ENCODE measurements around the gene PKN3. TPM values are rescaled to one million over a fixed set of nuclear protein-coding genes. Genes with fewer than 3 reads are reported as not detected.

Gene PKN3
- total and polyA plus RNA-seq, 2 of the 13 experiments (the other 11 are each of a cell fraction or from before 2014, with no cell fraction given) = 10.5 to 13.2 TPM

- TF ChIP-seq MAZ (IDR thresholded peaks at IDR 0.05; ENCODE audit: borderline replicate concordance, low read depth, low read length) (no peak), MAZ (CRISPR knock-in tag; IDR thresholded peaks at IDR 0.05; ENCODE audit: low read depth) (0 out of 2 replicates have a peak, but pooled peaks have one; percentile 18), SAP130 (CRISPR knock-in tag; IDR thresholded peaks at IDR 0.05; ENCODE audit: low read depth) (peak; percentile 39; the same call in 1 of the 2 replicates), SALL1 (CRISPR knock-in tag; IDR thresholded peaks at IDR 0.05) (peak; percentile 9; the same call in 1 of the 2 replicates), ZNF607 (CRISPR knock-in tag; IDR thresholded peaks at IDR 0.05; ENCODE audit: borderline replicate concordance) (0 out of 2 replicates have a peak, but pooled peaks have one; percentile 23), POLR2G (IDR thresholded peaks at IDR 0.05; ENCODE audit: low read depth, low read length) (peak; percentile 44), MYC (CRISPR knock-in tag; IDR thresholded peaks at IDR 0.05; ENCODE audit: borderline replicate concordance) (peak; percentile 40; the same call in 1 of the 2 replicates), TBX2 (CRISPR knock-in tag; IDR thresholded peaks at IDR 0.05; ENCODE audit: borderline replicate concordance) (peak; percentile 23; the same call in 1 of the 2 replicates), SNAI1 (CRISPR knock-in tag; IDR thresholded peaks at IDR 0.05; ENCODE audit: borderline replicate concordance) (no peak), RBFOX2 (IDR thresholded peaks at IDR 0.05; ENCODE audit: low read depth, low read length) (peak; percentile 67; the same call in 1 of the 2 replicates), ASH2L (IDR thresholded peaks at IDR 0.05; ENCODE audit: insufficient read length, low read depth, low read length) (peak; percentile 51)
- TF ChIP-seq, protein P1, sequence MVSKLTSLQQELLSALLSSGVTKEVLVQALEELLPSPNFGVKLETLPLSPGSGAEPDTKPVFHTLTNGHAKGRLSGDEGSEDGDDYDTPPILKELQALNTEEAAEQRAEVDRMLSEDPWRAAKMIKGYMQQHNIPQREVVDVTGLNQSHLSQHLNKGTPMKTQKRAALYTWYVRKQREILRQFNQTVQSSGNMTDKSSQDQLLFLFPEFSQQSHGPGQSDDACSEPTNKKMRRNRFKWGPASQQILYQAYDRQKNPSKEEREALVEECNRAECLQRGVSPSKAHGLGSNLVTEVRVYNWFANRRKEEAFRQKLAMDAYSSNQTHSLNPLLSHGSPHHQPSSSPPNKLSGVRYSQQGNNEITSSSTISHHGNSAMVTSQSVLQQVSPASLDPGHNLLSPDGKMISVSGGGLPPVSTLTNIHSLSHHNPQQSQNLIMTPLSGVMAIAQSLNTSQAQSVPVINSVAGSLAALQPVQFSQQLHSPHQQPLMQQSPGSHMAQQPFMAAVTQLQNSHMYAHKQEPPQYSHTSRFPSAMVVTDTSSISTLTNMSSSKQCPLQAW (CRISPR knock-in tag; IDR thresholded peaks at IDR 0.05) = 0 out of 2 replicates have a peak, but pooled peaks have one; percentile 42
- TF ChIP-seq, protein P2, sequence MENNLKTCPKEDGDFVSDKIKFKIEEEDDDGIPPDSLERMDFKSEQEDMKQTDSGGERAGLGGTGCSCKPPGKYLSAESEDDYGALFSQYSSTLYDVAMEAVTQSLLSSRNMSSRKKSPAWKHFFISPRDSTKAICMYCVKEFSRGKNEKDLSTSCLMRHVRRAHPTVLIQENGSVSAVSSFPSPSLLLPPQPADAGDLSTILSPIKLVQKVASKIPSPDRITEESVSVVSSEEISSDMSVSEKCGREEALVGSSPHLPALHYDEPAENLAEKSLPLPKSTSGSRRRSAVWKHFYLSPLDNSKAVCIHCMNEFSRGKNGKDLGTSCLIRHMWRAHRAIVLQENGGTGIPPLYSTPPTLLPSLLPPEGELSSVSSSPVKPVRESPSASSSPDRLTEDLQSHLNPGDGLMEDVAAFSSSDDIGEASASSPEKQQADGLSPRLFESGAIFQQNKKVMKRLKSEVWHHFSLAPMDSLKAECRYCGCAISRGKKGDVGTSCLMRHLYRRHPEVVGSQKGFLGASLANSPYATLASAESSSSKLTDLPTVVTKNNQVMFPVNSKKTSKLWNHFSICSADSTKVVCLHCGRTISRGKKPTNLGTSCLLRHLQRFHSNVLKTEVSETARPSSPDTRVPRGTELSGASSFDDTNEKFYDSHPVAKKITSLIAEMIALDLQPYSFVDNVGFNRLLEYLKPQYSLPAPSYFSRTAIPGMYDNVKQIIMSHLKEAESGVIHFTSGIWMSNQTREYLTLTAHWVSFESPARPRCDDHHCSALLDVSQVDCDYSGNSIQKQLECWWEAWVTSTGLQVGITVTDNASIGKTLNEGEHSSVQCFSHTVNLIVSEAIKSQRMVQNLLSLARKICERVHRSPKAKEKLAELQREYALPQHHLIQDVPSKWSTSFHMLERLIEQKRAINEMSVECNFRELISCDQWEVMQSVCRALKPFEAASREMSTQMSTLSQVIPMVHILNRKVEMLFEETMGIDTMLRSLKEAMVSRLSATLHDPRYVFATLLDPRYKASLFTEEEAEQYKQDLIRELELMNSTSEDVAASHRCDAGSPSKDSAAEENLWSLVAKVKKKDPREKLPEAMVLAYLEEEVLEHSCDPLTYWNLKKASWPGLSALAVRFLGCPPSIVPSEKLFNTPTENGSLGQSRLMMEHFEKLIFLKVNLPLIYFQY (CRISPR knock-in tag; IDR thresholded peaks at IDR 0.05; ENCODE audit: borderline replicate concordance) = peak; percentile 23; the same call in 1 of the 2 replicates
- TF ChIP-seq, protein P3, sequence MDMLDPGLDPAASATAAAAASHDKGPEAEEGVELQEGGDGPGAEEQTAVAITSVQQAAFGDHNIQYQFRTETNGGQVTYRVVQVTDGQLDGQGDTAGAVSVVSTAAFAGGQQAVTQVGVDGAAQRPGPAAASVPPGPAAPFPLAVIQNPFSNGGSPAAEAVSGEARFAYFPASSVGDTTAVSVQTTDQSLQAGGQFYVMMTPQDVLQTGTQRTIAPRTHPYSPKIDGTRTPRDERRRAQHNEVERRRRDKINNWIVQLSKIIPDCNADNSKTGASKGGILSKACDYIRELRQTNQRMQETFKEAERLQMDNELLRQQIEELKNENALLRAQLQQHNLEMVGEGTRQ (IDR thresholded peaks at IDR 0.05; ENCODE audit: low read depth, low read length) = no peak
- TF ChIP-seq, protein P3 (CRISPR knock-in tag; IDR thresholded peaks at IDR 0.05; ENCODE audit: borderline replicate concordance) = no peak
Observed at GRCh38 chr9:128689820-128690683, 12.3 kb upstream of the PKN3 start (continued).
